Stimulated activated CD8-positive, alpha-beta memory T cell treated with anti-CD3 and anti-CD28 coated beads, Interleukin-2, amount 100 ng/mL, for 48 hours (primary cell): ENCODE measurements around the gene SRP14.
A peak's percentile ranks its signal among the peaks of the same experiment; 100 is the strongest.
"Not testable (repeated sequence)": the region's sequence is repeated elsewhere in the genome, so short reads cannot be mapped to it uniquely, and the experiment has no call there.

Experiments used
- DNase-seq, 2 donors: peaks; one replicate each; pipeline ENCODE4 v3.0.0-alpha.2; 2020; ENCODE audit warnings: low read depth in 2 of 2

SRP14 gene

DNA sequence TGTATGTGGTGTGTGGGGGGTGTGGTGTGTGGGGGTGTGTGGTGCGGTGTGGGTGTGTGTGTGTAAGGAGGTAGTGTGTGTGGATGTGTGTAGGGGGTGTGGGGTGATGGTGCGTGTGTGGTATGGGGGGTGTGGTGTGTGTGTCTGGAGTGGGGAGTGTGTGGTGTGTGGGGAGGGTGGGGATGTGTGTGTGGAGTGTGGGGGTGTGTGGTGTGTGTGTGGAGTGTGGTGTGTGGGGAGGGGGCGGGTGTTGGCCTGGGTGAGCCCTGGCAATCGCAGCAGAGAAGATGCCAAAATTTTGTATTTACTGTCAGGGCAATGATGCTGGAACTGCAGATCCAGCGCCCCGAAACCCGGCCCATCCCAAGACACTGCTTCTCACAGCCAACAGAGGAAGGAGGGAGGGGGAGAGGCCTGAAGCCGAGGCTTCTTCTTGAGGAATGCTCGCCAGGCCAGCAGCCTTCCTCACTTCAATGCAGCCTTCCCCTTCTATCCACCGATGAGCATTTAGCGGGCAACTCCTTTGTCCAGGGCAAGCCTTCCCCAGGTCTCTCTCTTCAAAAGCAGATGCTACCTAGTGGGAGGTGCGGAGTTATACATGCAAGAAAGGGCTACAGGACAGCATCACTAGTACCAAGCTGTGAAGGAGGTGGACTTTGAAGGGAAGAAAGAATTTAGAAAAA lies 11.9 kb upstream of the SRP14 start:
- DNase-seq, result no peak

DNA sequence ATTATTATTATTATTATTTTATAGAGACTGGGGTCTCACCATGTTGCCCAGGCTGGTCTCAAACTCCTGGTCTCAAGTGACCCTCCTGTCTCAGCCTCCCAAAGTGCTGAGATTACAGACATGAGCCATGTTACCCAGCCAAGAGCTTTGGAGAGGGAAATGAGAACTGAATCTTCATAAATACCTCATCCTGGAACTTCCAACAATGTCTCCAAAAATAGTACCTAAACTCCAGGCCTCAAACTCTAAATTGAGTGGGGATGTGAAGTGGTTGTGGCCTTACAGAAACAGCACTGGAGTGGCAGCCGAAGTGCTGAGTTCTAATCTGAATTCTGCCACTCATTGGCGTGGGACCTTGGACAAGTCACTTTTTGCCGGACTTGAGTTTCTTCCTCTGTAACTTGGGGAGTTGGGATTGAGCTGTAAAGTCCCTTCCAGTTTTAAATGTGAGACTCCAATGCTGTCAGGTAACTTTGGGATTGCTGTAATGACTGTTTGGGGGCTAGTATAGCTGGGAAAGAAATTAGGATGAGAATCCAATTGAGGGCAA lies 10.0 kb upstream of the SRP14 start:
- no peak for DNase-seq

DNA sequence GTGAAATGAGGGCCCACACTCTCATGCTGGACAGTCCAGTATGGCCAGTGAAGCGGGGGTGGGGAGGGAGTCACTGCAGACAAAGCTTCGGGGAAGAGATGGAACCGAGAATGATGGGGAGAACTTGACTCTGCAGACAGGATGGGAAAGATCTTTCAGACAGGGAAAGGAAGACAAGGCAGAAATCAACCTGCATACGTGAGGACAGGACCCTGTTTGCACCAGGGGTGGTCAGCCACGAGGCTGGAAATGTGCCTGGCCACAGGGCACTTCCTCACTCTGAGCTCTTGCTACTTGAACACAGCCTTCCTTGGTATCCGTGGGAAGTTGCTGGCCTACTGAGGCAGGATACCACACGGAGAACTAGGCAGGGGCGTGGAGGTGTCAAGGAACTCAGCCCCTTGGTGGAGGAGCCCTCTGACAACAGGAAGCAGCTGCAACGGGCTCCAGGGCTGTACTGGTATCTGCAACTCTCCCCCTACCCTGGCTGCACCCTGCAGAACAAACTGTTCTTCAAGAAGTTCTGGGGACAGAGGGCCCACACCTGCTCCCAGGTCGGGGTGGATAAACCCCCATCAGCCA lies 9.3 kb upstream of the SRP14 start:
- no peak for DNase-seq

DNA sequence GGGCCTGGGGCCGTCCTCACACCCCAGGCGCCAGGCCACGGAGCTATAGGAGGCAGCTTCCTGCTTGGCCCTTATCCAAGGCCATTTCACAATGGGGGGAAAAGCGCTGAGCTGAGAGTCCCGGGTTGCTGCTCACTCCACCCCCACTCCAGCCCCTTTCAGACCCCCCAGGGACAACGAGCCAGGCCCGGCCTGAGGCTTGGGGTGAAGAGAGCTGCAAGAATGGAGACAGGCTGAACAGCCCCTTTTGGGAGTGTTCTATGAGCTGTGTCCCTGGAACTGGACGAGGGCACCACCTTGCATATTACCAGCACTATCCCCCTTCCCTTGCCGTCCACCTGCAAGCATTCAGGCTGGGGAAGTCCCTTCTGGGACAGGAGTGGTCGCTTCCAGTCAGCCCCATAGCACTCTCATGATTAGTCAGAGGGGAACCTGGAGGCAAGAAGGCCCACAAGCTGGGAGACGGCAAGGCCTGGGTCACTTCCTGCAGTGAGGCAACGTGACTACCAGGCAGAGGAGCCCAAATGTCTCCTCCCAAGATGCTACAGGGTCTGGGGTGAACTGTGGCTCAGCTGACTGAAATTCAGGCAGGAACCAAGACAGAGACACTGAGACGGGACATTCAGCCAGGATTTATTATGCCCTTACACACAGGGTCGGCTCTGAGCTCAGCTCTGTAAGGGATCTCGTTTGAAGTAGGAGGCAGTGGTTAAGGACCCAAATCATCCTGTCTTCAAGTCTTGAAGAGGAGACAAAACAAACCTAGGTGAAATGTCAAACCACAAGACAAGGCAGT lies 8.6 kb upstream of the SRP14 start:
- DNase-seq, result peak in 1 of 2 donors; percentile 65

DNA sequence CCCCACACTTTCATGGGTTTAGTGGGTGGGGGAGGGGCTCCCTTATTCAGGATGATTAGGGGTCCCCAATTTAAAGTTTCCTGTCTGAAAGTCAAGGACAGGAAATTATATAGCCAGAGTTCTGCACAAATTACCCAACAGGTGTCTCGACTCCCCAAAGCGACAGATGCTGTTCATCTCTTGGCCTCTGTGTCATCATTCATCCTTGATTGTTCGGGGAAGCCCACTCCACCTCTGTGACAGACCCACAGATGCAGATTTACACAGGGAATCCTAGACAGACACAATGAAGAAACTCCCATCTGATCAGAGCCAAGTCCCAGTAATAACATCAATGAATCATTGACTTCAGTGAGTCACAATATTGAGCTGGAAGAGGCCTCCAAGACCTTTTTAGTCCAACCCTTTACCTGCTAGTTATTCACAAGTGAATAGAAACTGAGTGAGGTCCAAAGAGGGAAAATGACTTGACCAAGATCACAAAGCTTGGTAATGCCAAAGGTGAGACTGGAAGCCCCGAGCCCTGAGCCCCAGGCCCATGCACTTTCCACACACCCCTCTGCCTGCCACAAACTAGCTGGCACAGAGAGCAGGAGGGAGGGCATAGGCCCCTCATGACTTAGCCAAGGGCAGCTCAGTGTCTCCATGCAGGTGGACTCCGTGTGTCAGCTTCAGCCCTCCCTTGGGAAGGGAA lies 7.9 kb upstream of the SRP14 start:
- DNase-seq, result no peak

DNA sequence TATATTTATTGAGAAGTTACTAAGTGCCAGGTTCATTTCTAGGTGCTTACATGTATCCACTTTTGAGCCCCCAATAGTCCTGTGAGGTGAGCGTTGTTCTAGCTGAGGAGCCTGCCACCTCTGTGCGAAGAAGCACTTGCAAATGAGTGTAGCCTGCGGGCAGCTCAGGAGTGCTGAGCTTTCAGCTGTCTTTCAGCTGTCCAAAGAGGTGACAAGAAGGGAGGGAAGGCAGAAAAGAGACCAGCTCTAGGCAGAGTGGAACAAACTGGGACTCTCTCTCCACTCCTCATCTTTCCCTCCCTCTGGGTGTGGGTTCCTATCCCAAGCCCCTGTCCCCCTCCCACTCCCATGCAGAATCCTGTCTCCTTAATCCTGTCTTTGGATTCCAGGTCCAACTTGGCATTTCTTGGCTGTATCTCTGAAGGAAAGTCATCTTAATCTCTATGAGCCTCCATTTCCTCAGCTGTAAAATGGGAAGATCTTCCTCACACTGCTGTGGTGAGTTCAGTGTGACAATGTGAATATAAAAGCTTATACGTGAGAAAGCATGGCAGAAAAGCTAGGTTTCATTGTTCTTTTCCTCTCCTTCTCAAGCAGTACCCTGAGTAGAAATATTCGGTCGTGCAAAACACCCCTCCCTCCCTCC lies 6.7 kb upstream of the SRP14 start:
- no peak for DNase-seq

DNA sequence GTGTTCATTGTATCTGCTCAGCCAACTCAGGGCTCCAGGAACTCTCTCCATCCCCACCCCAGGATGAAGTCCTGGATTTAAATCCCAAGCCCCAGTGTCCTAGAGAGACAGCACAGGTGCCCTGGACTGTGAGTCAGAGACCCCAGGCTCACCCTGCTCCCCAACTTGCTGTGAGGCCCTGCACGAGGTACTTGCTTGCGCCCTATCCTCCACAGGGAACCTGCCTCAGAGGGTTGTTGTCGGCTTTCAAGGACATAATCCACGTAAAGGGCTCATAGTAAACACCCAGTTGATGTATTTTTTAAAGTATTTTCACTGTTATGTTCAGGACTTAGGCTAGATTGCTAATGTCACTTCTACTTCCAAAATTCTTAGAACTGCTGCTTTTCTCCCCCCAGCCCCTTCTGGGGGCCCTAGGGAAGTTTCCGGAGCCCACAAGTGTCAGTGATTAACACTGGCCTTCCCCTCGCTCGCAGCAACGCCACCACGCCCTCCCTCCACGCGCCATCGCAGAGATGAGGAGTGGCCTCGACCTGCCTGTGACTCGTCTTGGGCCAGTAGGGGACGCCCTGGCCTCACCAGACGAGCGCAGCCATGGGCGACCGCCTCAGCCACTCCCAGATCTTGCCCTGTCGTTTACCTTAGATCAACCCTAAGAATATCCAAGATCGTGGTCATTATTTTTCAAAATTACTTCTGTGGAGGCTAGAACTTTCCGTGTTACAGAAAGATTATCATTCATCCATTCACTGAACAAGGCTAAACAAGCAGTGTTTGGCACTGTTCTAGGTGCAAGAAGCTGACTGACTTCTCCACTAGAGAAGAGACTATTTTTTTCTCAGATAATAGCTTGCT lies 6.0 kb upstream of the SRP14 start:
- peak; percentile 82 to 85 for DNase-seq

DNA sequence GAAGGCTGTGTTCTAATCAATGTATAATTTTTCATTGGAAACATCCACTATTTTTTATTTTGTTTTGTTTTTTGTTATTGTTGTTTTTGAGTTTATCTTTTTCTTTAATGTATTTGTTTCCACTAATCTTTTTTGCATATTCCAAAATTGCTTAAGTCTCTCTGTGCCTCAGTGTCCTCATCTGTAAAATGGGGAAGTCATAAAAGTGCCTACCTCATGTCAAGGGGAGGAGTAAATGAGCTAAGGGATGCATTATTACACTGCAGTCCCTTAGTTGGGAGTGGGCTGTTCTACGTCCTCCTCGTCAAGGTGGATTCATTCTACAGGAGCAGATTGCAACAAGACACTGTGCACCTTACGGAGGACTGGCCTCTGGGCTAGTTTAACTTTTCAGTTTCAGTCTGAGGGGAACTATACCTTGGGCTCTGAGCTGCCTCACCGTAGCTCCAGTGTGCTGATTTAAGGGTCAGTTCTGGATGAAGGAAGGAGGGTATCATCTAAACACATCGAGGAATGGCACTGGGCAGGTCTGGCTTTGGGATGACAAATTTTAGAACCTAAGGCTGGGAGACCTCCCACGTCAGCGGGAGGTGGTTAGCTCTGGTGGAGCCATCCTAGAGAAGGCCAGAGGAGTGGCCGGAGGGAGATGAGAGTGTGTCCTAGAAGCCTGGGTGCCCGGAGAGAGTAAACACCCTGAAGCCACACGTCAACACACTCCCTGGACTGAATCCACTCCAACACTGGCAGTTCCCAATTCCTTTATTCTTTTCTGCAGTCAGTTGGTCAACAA lies 5.1 kb upstream of the SRP14 start:
- DNase-seq, result no peak

DNA sequence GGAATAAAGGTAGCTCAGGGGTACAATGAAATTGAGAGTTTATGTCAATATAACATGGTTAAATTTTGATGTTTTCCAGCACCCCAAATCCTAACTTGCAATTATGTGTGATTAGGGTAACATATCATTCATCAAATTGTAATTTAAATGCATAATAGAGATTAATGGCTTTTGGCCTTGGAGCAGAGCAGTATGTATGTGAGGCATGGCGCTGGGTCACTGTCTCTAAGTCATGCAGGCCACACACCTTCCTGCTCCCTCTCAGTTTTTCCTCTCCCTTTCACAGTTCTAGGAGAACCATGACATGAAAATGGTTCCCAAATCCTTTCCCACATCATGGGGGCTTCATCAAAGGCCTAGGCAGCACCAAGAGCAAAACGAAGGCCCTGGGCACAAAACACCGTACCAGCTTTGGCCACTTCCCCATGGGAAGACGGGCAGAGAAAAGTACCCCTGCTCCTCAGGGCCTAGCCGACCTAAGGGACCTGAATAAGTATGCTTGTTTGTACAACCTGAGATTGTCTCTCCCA lies 3.9 kb upstream of the SRP14 start:
- DNase-seq, result no peak

DNA sequence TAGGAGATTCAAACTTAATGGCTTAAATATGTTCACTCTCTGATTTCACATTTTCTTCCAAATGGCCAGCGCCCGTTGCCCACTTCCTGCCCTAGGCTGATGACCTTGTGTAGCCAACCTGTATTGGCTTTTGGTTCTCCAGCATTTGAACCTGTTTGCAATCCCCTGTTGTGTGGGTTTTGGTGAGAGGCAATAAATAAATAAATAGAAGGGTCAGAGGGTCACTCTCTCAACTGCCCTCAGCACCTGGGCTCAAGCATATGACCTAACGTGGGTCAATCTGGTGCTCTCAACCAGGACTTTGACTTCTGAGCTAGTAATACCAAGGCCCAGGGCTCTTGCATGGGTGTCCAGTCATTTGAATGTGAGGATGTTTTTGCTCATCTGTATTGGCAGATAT lies 1.8 kb upstream of the SRP14 start:
- DNase-seq, result no peak

DNA sequence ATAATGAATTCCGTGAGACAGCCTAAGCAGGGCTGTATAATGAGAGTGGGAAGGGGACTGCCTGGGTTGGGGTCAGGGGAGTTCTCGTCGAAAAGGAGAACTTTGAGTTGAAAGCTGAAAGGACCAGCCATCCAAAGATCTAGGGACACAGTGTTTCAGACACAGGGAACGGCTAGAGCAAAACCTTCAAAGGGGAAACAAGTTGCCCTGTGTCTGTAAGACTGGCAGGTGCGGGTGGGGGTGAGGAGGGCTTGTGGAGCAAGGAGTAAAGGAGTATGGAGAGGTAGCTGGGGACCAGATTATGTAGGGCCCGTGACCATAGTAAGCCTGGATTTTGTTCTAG lies 1.3 kb upstream of the SRP14 start:
- no peak for DNase-seq

DNA sequence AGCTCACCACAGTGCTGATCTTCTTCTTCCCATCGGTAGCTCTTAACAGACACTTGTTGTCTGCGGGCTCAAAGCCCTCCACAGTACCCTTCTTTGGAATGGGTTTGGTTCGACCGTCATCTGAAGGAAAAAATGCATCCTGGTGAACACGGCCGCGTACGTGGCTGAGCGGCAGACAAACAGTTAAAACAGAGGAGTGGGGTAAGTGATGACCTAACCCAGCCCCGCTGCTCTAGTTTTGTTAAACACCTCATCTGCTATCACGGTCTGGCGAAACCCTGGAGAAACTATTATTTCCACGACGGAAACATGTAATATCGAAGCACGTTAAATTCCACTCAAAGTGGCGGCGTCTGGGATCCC lies 725 bp downstream of the SRP14 start:
- DNase-seq, result no peak

DNA sequence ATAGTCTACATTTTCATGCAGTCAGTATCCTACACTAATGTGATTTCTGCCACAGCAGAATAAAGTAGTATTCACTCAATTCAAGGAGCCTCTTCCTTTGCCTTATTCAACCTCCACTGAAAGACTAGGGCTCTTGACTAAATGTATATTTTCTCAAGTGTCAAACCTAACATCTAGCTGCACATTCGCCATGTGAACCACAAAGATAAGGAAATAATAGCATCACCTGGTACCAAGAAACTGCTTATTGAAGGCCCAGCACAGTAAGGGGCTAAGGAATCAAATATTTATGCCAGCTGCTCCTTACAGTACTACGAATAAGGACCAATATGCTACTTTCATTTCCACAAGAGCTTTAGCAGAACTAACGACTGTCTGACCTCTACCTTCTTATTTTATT lies 1.3 kb downstream of the SRP14 start:
- DNase-seq, result no peak

DNA sequence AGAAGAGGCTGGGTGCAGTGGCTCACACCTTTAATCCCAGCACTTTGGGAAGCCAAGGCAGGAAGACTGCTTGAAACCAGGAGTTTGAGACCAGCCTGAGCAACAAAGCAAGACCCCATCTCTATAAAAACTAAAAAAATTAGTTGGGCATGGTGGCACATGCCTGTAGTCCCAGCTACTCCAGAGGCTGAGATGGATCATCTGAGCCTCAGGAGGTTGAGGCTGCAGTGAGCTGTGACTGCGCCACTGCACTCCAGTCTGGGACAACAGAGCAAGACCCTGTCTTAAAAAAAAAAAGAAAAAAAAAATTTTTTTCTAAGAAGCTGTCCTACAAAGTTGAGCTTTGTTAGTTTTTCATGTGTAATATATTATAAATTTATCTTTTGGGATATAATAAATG lies 3.8 kb downstream of the SRP14 start:
- not testable (repeated sequence) for DNase-seq

DNA sequence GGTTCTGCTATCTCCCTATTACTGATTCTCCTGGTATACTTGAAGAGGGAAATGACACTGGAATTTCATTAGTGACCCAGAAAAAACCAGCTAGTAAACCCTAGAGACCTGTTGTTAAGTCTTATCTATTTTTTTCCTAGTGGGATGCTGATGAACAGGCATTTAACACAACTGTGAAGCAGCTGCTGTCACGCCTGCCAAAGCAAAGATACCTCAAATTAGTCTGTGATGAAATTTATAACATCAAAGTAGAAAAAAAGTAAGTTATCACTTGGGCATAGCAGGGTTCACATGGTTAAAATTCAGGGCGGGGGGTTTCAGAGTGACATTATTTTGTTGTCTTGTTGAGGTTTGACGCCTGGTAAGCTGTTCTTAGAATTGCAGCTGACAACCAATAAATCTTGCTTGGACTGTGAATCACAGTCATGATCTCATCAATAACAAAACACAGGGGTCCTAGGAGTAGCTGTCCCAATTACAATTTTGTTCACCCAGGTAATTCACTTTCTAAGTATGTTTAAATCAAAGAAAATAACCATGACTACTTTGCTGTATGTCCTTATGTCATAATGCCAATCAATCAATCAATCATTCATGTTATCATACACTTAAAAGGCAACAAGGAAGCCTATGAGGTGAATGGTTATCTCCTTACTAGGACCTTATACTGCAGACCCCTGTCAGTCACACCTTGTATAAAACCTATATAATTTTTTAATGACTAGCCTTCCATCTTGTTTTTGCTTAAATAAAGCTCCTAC lies 4.6 kb downstream of the SRP14 start:
- no peak for DNase-seq

DNA sequence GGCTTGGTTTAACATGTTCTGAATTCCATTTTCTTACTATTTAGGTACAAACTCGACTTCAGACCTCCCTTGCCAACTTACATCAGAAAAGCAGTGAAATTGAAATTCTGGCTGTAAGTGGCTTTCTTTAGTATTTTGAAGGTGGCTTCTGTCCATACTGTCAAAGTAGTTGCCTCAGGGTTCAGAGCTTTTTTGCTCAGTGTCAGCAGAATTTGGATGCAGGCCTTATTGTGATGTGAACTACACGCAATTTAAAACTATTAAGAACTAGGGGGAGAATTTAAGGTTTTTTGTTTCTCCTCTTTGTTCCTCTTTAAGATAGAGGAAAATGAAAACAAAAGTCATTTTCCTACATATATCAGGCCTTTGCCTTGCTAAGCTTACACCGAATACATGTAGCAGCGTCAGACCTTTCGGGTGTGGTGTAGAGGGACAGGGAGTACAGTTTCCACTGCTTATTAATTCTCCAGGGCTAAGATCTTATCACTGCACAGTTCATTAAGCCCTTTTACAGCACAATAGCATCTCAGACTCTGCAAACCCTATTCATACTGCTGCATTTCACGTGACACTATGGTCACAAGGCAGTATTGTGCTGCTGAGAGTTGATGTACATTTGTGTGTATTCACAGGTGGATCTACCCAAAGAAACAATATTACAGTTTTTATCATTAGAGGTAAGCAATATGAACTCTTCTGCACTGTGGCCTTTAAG lies 6.7 kb downstream of the SRP14 start:
- DNase-seq, result no peak

DNA sequence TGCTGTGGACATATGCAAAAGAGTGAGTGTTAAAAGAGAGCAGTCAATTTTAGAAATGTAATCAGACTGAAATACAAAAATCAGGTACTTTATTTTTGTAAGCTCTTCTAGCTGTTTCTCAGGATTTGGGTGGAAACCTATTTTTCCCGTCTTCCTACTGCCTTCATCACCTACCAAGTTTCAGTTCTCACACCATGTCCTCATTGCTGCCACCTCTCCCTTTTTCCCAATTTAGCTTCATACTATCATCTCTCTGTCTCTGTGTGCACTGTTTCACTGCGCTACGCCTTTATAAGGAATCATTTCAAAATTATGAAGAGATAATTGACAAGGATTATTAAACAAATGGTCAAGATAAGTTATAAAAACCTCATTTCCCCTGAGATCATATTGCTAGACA lies 7.7 kb downstream of the SRP14 start:
- no peak for DNase-seq
